H1 (cell line): Measurements from ENCODE around the gene RBMS1. TPM values are rescaled to one million over a fixed set of nuclear protein-coding genes. Genes with fewer than 3 reads are reported as not detected.
A peak's percentile ranks its signal among the peaks of the same experiment; 100 is the strongest.

Experiments
- CTCF ChIA-PET: fragments of 300-600 bp; sonication (Branson Sonifier 250); formaldehyde crosslinking; loops from one replicate; lab custom pipeline; 2021; ENCODE audit not compliant: partially characterized antibody; lab: Charles Lee
- POLR2A ChIA-PET: fragments of 300-600 bp; sonication (Branson Sonifier 250); formaldehyde crosslinking; loops from one replicate; lab custom pipeline; 2021; ENCODE audit warnings: inconsistent platforms; ENCODE audit not compliant: partially characterized antibody; lab: Charles Lee
- DNase-seq, 2 experiments: peaks; one replicate each; pipeline versions ENCODE4 v3.0.0 to v3.0.0-alpha.2; 2010 to 2022; ENCODE audit warnings: low spot score in 2 of 2, low read depth in 1 of 2, mixed read lengths in 1 of 2
- FAIRE-seq: peaks from 2 replicates; lab custom pipeline; 2011; peaks lifted over from hg19 to GRCh38; lab: Jason Lieb, UNC
- H2AFZ ChIP-seq: 2 replicates; pipeline ENCODE4 v1.8.1; 2012; ENCODE audit warnings: low read length, inconsistent platforms
- H2AK5ac ChIP-seq: 2 replicates; pipeline ENCODE4 v1.6.1; 2013; ENCODE audit warnings: low read depth, low read length
- H2BK120ac ChIP-seq: replicated peaks from 2 replicates; pipeline ENCODE3; 2013; ENCODE audit warnings: low read depth, low read length, inconsistent platforms
- H2BK12ac ChIP-seq: 2 replicates; pipeline ENCODE4 v1.6.1; 2013; ENCODE audit warnings: low read depth, low read length
- H2BK15ac ChIP-seq: 2 replicates; pipeline ENCODE4 v1.6.1; 2013; ENCODE audit warnings: low read length
- H2BK20ac ChIP-seq: 2 replicates; pipeline ENCODE4 v1.6.1; 2013; ENCODE audit warnings: low read length
- H2BK5ac ChIP-seq: 2 replicates; pipeline ENCODE4 v1.6.1; 2013; ENCODE audit warnings: low read depth, low read length
- H3K14ac ChIP-seq: 2 replicates; pipeline ENCODE4 v1.6.1; 2013; ENCODE audit warnings: inconsistent platforms; ENCODE audit not compliant: insufficient read length
- H3K18ac ChIP-seq: 2 replicates; pipeline ENCODE4 v1.6.1; 2013; ENCODE audit warnings: low read length; ENCODE audit errors: extremely low read depth
- H3K23ac ChIP-seq: 2 replicates; pipeline ENCODE4 v1.6.1; 2013; ENCODE audit warnings: inconsistent platforms; ENCODE audit not compliant: insufficient read length
- H3K23me2 ChIP-seq: 2 replicates; pipeline ENCODE4 v1.6.1; 2013; ENCODE audit warnings: low read depth, low read length
- H3K27ac ChIP-seq: 2 replicates; pipeline ENCODE4 v1.6.1; 2011; ENCODE audit warnings: low read depth, low read length, inconsistent platforms
- H3K27me3 ChIP-seq, 4 experiments: replicated peaks in 1 of 4; 1 replicate in 1 of 4; 2 replicates in 3 of 4; pipeline versions ENCODE4 v1.6.1 to v1.8.1; 2011 to 2013; ENCODE audit warnings: low read length in 3 of 4, mild to moderate bottlenecking in 3 of 4, inconsistent platforms in 2 of 4, mixed read lengths in 2 of 4, moderate library complexity in 1 of 4; ENCODE audit not compliant: control insufficient read depth in 3 of 4, insufficient read depth in 3 of 4; ENCODE audit errors: extremely low read depth in 1 of 4
- H3K36me3 ChIP-seq, 4 experiments: 2 replicates each; pipeline versions ENCODE4 v1.6.1 to v1.8.1; 2011 to 2013; ENCODE audit warnings: mild to moderate bottlenecking in 4 of 4, low read length in 3 of 4, moderate library complexity in 2 of 4, control low read depth in 1 of 4, inconsistent platforms in 1 of 4; ENCODE audit not compliant: insufficient read depth in 4 of 4, control insufficient read depth in 2 of 4
- H3K4ac ChIP-seq: replicated peaks from 2 replicates; pipeline ENCODE3; 2013; ENCODE audit warnings: low read length, low read depth, mixed read lengths, inconsistent platforms; ENCODE audit not compliant: insufficient read length
- H3K4me1 ChIP-seq, 4 experiments: replicated peaks in 1 of 4; 1 replicate in 1 of 4; 2 replicates in 3 of 4; pipeline versions ENCODE4 v1.6.1 to v1.8.1; 2011 to 2013; ENCODE audit warnings: low read length in 3 of 4, inconsistent platforms in 2 of 4, mixed read lengths in 1 of 4; ENCODE audit not compliant: insufficient read depth in 4 of 4, control insufficient read depth in 3 of 4
- H3K4me2 ChIP-seq, 2 experiments: 2 replicates each; pipeline versions ENCODE4 v1.6.1 to v1.8.1; 2011 to 2013; ENCODE audit warnings: low read depth in 2 of 2, low read length in 2 of 2, control low read depth in 1 of 2, inconsistent platforms in 1 of 2, mild to moderate bottlenecking in 1 of 2; ENCODE audit not compliant: insufficient read depth in 1 of 2
- H3K4me3 ChIP-seq, 4 experiments: fragments of 200-600, 300-600 bp in 1 of 4; sonication (generic), shearing (Covaris generic), sonication (Bioruptor Twin) in 1 of 4; 2 replicates each; pipeline versions ENCODE4 v1.5.1 to v1.8.1; 2011 to 2016; ENCODE audit warnings: low read length in 4 of 4, low read depth in 3 of 4, control low read depth in 2 of 4, inconsistent platforms in 2 of 4, mild to moderate bottlenecking in 2 of 4, mixed read lengths in 1 of 4, moderate library complexity in 1 of 4; ENCODE audit not compliant: insufficient read depth in 2 of 4; ENCODE audit errors: extremely low read depth in 1 of 4
- H3K56ac ChIP-seq: replicated peaks from 2 replicates; pipeline ENCODE3; 2013; ENCODE audit warnings: low read depth, mild to moderate bottlenecking, mixed read lengths, low read length, inconsistent platforms; ENCODE audit not compliant: insufficient read length
- H3K79me1 ChIP-seq: 2 replicates; pipeline ENCODE4 v1.6.1; 2013; ENCODE audit warnings: low read depth, low read length, control low read depth
- H3K79me2 ChIP-seq, 2 experiments: 2 replicates each; pipeline versions ENCODE4 v1.6.1 to v1.8.1; 2012 to 2013; ENCODE audit warnings: low read length in 2 of 2, mild to moderate bottlenecking in 2 of 2, inconsistent platforms in 1 of 2; ENCODE audit not compliant: insufficient read depth in 2 of 2, control insufficient read depth in 1 of 2
- H3K9ac ChIP-seq, 4 experiments: replicated peaks in 1 of 4; 1 replicate in 1 of 4; 2 replicates in 3 of 4; pipeline versions ENCODE4 v1.6.1 to v1.8.1; 2011 to 2013; ENCODE audit warnings: low read depth in 3 of 4, low read length in 3 of 4, control low read depth in 2 of 4, mild to moderate bottlenecking in 2 of 4, moderate library complexity in 2 of 4, inconsistent platforms in 1 of 4; ENCODE audit errors: extremely low read depth in 1 of 4
- H3K9me3 ChIP-seq, 2 experiments: 2 replicates each; pipeline versions ENCODE4 v1.6.1 to v1.8.1; 2012 to 2013; ENCODE audit warnings: mild to moderate bottlenecking in 2 of 2, moderate library complexity in 2 of 2, control low read depth in 1 of 2, inconsistent platforms in 1 of 2, low read depth in 1 of 2, low read length in 1 of 2, mixed read lengths in 1 of 2; ENCODE audit not compliant: insufficient read depth in 2 of 2
- H4K20me1 ChIP-seq, 2 experiments: replicated peaks in 1 of 2; 2 replicates each; pipeline versions ENCODE3 to v1.8.1; 2011 to 2013; ENCODE audit warnings: inconsistent platforms in 2 of 2, low read length in 2 of 2, mild to moderate bottlenecking in 1 of 2; ENCODE audit not compliant: insufficient read depth in 2 of 2, control insufficient read depth in 1 of 2
- H4K5ac ChIP-seq: 2 replicates; pipeline ENCODE4 v1.6.1; 2013; ENCODE audit warnings: low read length, low read depth, mixed read lengths, inconsistent platforms; ENCODE audit not compliant: insufficient read length
- H4K8ac ChIP-seq: 2 replicates; pipeline ENCODE4 v1.8.0; 2013; ENCODE audit warnings: mild to moderate bottlenecking, moderate library complexity, low read length, inconsistent platforms; ENCODE audit not compliant: insufficient read depth; ENCODE audit errors: extremely low read depth
- H4K91ac ChIP-seq: replicated peaks from 2 replicates; pipeline ENCODE3; 2013; ENCODE audit warnings: low read length, mixed read lengths, inconsistent platforms; ENCODE audit not compliant: insufficient read length
- E2F6 ChIP-seq: IDR thresholded peaks from 2 replicates; pipeline ENCODE4 v1.6.1; 2012; ENCODE audit warnings: inconsistent platforms
- JUN ChIP-seq: IDR thresholded peaks from 2 replicates; pipeline ENCODE4 v1.6.1; 2011; ENCODE audit warnings: low read depth, mild to moderate bottlenecking, improper control_type of control experiment, low read length
- MAFK ChIP-seq: IDR thresholded peaks from 2 replicates; pipeline ENCODE4 v1.6.1; 2012; ENCODE audit warnings: low read depth, mild to moderate bottlenecking, improper control_type of control experiment, low read length
- RAD21 ChIP-seq, 2 experiments: IDR thresholded peaks in 1 of 2; conservative IDR thresholded peaks in 1 of 2; 2 replicates each; pipeline ENCODE4 v1.6.1; 2011; ENCODE audit warnings: low read depth in 2 of 2, low read length in 2 of 2, improper control_type of control experiment in 1 of 2, inconsistent platforms in 1 of 2, mild to moderate bottlenecking in 1 of 2, moderate library complexity in 1 of 2
- WGBS, 2 experiments: shearing (Covaris generic) in 1 of 2; methylation state at CpG; one replicate each; pipeline versions ENCODE4 v1.1.6 to v1.1.7; 2013 to 2015; ENCODE audit warnings: low lambda C conversion rate in 2 of 2, mixed read lengths in 2 of 2, inconsistent platforms in 1 of 2, low coverage in 1 of 2, missing lambda C conversion rate in 1 of 2; ENCODE audit not compliant: insufficient replicate concordance in 2 of 2, insufficient coverage in 1 of 2, insufficient read length in 1 of 2; ENCODE audit errors: extremely low coverage in 1 of 2, missing lambda C conversion rate in 1 of 2; 5-methylcytosine and 5-hydroxymethylcytosine counted together
- polyA plus RNA-seq, 7 experiments: library from polyadenylated mRNA; depleted of rRNA in 3 of 7; stranded (reverse) in 5 of 7; unstranded in 2 of 7; fragments of >200 nt in 5 of 7; fragments of 200-250 nt in 2 of 7; gene quantifications; 1 replicate in 5 of 7; 2 replicates in 1 of 7; 4 replicates in 1 of 7; pipeline versions ENCODE4 v1.2.1 to v1.2.3, GENCODE V29; 2011 to 2013; ENCODE audit warnings: missing spikeins in 2 of 7, mixed read lengths in 2 of 7
- total RNA-seq: library from RNA; stranded (reverse); fragmentation: NEBNext Ultra II Directional; extraction: Animal tissue kit (Norgen Biotek cat#: 25700); gene quantifications from 2 replicates; pipeline ENCODE4 v1.2.1, GENCODE V29; 2021

Gene RBMS1
- total and polyA plus RNA-seq, 2 of the 8 experiments (the other 6 are each of a cell fraction or from before 2014, with no cell fraction given) = 53.7 to 60.0 TPM

GRCh38 chr2:160332318-160332717, 161.3 kb downstream of the RBMS1 start:
- Histone ChIP-seq H2BK20ac (no peak overlapping the region), H3K79me2 (peaks cover 0 to 43% of the 10 kb centered on the region in 2 experiments; a peak in 2 of 4 replicates)
- FAIRE-seq = peak; percentile 84

More at GRCh38 chr2:160332318-160332717, 161.3 kb downstream of the RBMS1 start:
- Histone ChIP-seq H3K4me3 (no peak overlapping the region), H3K27me3 (no peaks in the 10 kb centered on the region), H3K36me3 (no peaks in the 10 kb centered on the region), H2BK15ac (no peak overlapping the region), H3K56ac (no peak overlapping the region), H2BK12ac (no peak overlapping the region), H4K8ac (no peak overlapping the region)
- WGBS, 2 experiments = 56% methylated on average over 2 of the region's 2 CpGs; no CpG with 5 or more reads in 1 of the 2 experiments
- POLR2A ChIA-PET = no interaction called here
- TF ChIP-seq MAFK (peak; percentile 17; the same call in 1 of the 2 replicates), JUN (no peak), RAD21 (IDR thresholded peaks at IDR 0.05 in 1 of 2, conservative IDR thresholded peaks at IDR 0.05 in 1 of 2; ENCODE audit: low read depth in 2 of 2, low read length in 2 of 2) (peak; percentile 15 to 30; a peak in 1 of 4 replicates), E2F6 (no peak)
- TF ChIP-seq, all 59 proteins: peak for 2
- Histone ChIP-seq H3K4me1 (no peaks in the 10 kb centered on the region), H3K18ac (no peak overlapping the region), H3K9ac (no peak overlapping the region), H3K4me2 (no peak overlapping the region), H2BK120ac (no peak overlapping the region), H2AFZ (no peak overlapping the region), H4K5ac (no peak overlapping the region), H2AK5ac (no peak overlapping the region), H3K23ac (no peak overlapping the region), H3K9me3 (no peaks in the 10 kb centered on the region), H3K4ac (no peak overlapping the region), H4K91ac (no peak overlapping the region), H4K20me1 (peaks cover 0 to 8% of the 10 kb centered on the region in 2 experiments), H3K23me2 (no peaks in the 10 kb centered on the region), H2BK5ac (no peak overlapping the region), H3K14ac (no peak overlapping the region), H3K27ac (no peak overlapping the region), H3K79me1 (peaks cover 9% of the 10 kb centered on the region)
- no peak for DNase-seq
- CTCF ChIA-PET = interaction anchor here (1.1 to 6.1 kb wide), 4 partner anchors 9 to 107 kb away, joined by 3 to 62 read pairs (median 3); no protein-coding TSS in a partner anchor
